ENCODE results near the gene HNRNPH3.

Gene HNRNPH3

GRCh38 chr10:68332259-68333057 is 594 bp downstream of the HNRNPH3 start, which contains the start of gene PBLD:
Gene PBLD, minus strand, starts transcription at chr10:68332928. Its CDS starts 26,084 bp downstream, at chr10:68306844.
- peak; percentile 78 for DNase-seq (ENCODE audit: low spot score)

- no peak for DNase-seq (ENCODE audit: low spot score)
Observed at GRCh38 chr10:68333058-68333395, 1.2 kb downstream of the HNRNPH3 start.

GRCh38 chr10:68333440-68334431 is 1.9 kb downstream of the HNRNPH3 start:
- peak; percentile 39 for DNase-seq (ENCODE audit: low spot score)

- no peak for DNase-seq (ENCODE audit: low spot score)
Observed at GRCh38 chr10:68334672-68335467, 3.0 kb downstream of the HNRNPH3 start.

GRCh38 chr10:68336754-68337351 is 5.0 kb downstream of the HNRNPH3 start:
- no peak for DNase-seq (ENCODE audit: low spot score)

- no peak for DNase-seq (ENCODE audit: low spot score)
Observed at GRCh38 chr10:68340358-68341080, 8.7 kb downstream of the HNRNPH3 start.

GRCh38 chr10:68342909-68343516 is 11.1 kb downstream of the HNRNPH3 start:
- no peak for DNase-seq (ENCODE audit: low spot score)

- no peak for DNase-seq (ENCODE audit: low spot score)
Observed at GRCh38 chr10:68345621-68346020, 13.8 kb downstream of the HNRNPH3 start.

GRCh38 chr10:68346774-68347173 is 14.9 kb downstream of the HNRNPH3 start:
- DNase-seq (ENCODE audit: low spot score): no peak

GRCh38 chr10:68348265-68348741 is 16.4 kb downstream of the HNRNPH3 start:
- DNase-seq (ENCODE audit: low spot score): peak; percentile 82

GRCh38 chr10:68353537-68353936 is 21.7 kb downstream of the HNRNPH3 start:
- DNase-seq (ENCODE audit: low spot score): no peak

- DNase-seq (ENCODE audit: low spot score): no peak
Observed at GRCh38 chr10:68359189-68359588, 27.3 kb downstream of the HNRNPH3 start.

GRCh38 chr10:68362590-68362989 is 30.7 kb downstream of the HNRNPH3 start:
- DNase-seq (ENCODE audit: low spot score): peak; percentile 31

- no peak for DNase-seq (ENCODE audit: low spot score)
Observed at GRCh38 chr10:68364101-68364886, 32.4 kb downstream of the HNRNPH3 start.

GRCh38 chr10:68365611-68366010 is 33.7 kb downstream of the HNRNPH3 start:
- DNase-seq (ENCODE audit: low spot score): no peak

GRCh38 chr10:68366600-68366999 is 34.7 kb downstream of the HNRNPH3 start:
- no peak for DNase-seq (ENCODE audit: low spot score)

- DNase-seq (ENCODE audit: low spot score): no peak
Observed at GRCh38 chr10:68367121-68367520, 35.3 kb downstream of the HNRNPH3 start.

GRCh38 chr10:68371604-68372003 is 39.7 kb downstream of the HNRNPH3 start:
- no peak for DNase-seq (ENCODE audit: low spot score)

- DNase-seq (ENCODE audit: low spot score): no peak
Observed at GRCh38 chr10:68385740-68386139, 53.9 kb downstream of the HNRNPH3 start.

All from NAMALWA (cell line).